Peyer's patch (tissue), 4 donors: ENCODE data around the gene VPS52.

Experiments
- CTCF ChIP-seq, 6 experiments: fragments of 450-650 bp in 4 of 6; fragments of 200-600 bp in 2 of 6; sonication (generic) in 1 of 6; IDR thresholded peaks; one replicate each; pipeline ENCODE4 v1.5.1; 2017 to 2019; ENCODE audit warnings: antibody characterized with exemption in 6 of 6, mild to moderate bottlenecking in 3 of 6, moderate library complexity in 1 of 6
- POLR2A ChIP-seq, 2 donors: fragments of 450-650 bp; IDR thresholded peaks; one replicate each; pipeline ENCODE4 v1.5.1; 2017; ENCODE audit warnings: antibody characterized with exemption in 2 of 2, mild to moderate bottlenecking in 2 of 2, moderate library complexity in 2 of 2

GRCh38 chr6:33314515-33314942 is 42.9 kb upstream of the VPS52 start:
- no peak for TF ChIP-seq CTCF (IDR thresholded peaks at IDR 0.05)
- no peak for TF ChIP-seq POLR2A (IDR thresholded peaks at IDR 0.05)
